GM12864 (cell line): Measurements from ENCODE around the gene CDH23.

Source experiments
- DNase-seq: peaks from one replicate; pipeline ENCODE4 v3.0.0-alpha.2; 2011; ENCODE audit warnings: low read depth
- H3K4me3 ChIP-seq: 2 replicates; pipeline ENCODE4 v1.5.1; 2011; ENCODE audit warnings: mild to moderate bottlenecking, low read depth, low read length, control low read depth
- CTCF ChIP-seq: IDR thresholded peaks from 2 replicates; pipeline ENCODE4 v1.5.1; 2011; ENCODE audit warnings: low read depth, mild to moderate bottlenecking, moderate library complexity, low read length, control low read depth, inconsistent platforms; ENCODE audit errors: missing control alignments

CDH23 gene

DNA sequence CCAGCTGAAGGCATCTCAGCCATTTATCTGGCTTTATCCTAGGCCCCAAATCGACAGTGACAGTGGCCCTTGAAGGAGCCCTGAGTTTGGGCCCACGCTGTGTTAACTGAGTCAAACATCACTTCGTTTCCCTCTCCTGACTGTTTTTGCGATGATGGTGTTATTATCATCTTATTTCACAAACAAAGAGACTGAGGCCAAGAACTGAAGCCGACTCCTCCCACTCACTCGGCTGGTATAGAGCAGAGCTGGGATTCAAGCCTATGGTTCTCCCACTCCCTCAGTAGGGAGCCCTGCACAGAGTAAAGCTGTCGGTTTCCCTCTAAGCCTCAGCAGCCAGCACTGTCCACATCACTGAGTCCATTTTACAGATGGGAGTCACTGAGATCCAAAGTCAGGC is 141.0 kb downstream of the CDH23 start:
- H3K4me3 ChIP-seq: no peak overlapping the region
- no peak for DNase-seq
- TF ChIP-seq CTCF: no peak

GRCh38 chr10:71538608-71539260 is 142.0 kb downstream of the CDH23 start:
- no peak overlapping the region for H3K4me3 ChIP-seq
- DNase-seq: no peak
- no peak for TF ChIP-seq CTCF

- no peak for TF ChIP-seq CTCF
- H3K4me3 ChIP-seq: no peak overlapping the region
- no peak for DNase-seq
These were observed 142.9 kb downstream of the CDH23 start for GRCh38 chr10:71539442-71540118.

DNA sequence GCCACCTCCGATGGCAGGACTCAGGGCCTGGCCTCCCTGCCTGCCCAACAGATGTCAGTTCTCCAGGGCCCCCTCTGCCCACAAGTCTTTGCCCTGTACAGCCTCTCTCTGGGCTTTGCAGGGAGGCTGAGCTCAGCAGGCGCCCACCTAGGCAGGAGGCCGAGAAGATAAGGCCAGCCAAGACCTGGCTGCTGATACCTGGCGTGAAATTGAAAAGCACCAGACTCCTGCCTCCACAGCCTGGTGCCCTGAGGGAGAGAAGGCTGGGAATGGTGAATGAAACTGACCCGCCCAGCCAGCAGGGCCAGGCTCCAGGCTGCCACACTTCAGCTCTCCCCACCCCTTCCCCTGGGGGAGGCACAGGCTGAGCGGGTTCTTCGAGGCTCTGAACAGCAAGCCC is 145.8 kb downstream of the CDH23 start:
- no peak overlapping the region for H3K4me3 ChIP-seq
- no peak for TF ChIP-seq CTCF
- no peak for DNase-seq

DNA sequence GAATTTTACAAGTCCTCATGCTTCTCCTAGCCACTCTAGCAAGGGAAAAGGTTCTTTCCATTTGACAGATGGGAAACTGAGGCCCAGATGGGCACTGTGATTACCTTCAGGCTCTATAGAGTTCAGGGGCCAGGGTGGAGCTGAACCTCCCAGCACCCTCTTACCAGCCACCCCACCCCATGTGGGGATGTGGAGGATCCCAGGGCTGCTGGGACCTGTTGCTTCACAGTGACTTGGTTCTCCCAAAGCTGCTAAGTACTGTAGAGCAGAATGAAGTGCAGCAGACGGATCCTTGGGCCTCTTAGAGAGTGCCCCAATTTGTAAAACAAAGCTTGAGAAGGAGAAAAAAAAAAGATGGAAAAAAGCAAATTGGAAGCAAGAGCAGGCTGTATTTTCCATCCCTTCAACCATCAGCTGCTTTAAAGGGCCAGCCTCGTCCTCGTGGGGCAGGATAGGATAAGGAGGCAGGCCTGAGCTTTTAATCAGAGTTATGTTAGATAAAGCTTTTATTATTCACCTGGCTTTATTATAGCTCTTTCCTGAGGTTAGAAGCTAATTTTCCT is 147.0 kb downstream of the CDH23 start:
- no peak overlapping the region for H3K4me3 ChIP-seq
- no peak for TF ChIP-seq CTCF
- no peak for DNase-seq

- TF ChIP-seq CTCF: no peak
- no peak for DNase-seq
- H3K4me3 ChIP-seq: no peak overlapping the region
These were observed 148.3 kb downstream of the CDH23 start for GRCh38 chr10:71545001-71545400.
